Activated naive CD8-positive, alpha-beta T cell treated with anti-CD3 and anti-CD28 coated beads, Interleukin-2, amount 50 U/mL, for 24 hours (primary cell): ENCODE measurements around the gene MOCS3.

Experiments used
- ATAC-seq: fragments of 150-1000 bp; cut with Tn5 transposase; one replicate; pipeline ENCODE4 v1.10.0; 2021
- DNase-seq: peaks from one replicate; pipeline ENCODE4 v3.0.0; 2021
- H3K27ac Mint-ChIP-seq: one replicate; pipeline ENCODE4 v1.8.0; 2021; ENCODE audit warnings: mild to moderate bottlenecking, mixed read lengths
- H3K27me3 Mint-ChIP-seq: one replicate; pipeline ENCODE4 v1.8.0; 2021; ENCODE audit warnings: mixed read lengths
- H3K36me3 Mint-ChIP-seq: one replicate; pipeline ENCODE4 v1.8.0; 2021; ENCODE audit warnings: low read depth, mixed read lengths
- H3K4me1 Mint-ChIP-seq: one replicate; pipeline ENCODE4 v1.8.0; 2021; ENCODE audit warnings: mixed read lengths
- H3K4me3 Mint-ChIP-seq: one replicate; pipeline ENCODE4 v1.8.0; 2021; ENCODE audit warnings: mild to moderate bottlenecking, moderate library complexity, mixed read lengths
- H3K9me3 Mint-ChIP-seq: one replicate; pipeline ENCODE4 v1.8.0; 2021; ENCODE audit warnings: mixed read lengths

MOCS3 gene

DNA sequence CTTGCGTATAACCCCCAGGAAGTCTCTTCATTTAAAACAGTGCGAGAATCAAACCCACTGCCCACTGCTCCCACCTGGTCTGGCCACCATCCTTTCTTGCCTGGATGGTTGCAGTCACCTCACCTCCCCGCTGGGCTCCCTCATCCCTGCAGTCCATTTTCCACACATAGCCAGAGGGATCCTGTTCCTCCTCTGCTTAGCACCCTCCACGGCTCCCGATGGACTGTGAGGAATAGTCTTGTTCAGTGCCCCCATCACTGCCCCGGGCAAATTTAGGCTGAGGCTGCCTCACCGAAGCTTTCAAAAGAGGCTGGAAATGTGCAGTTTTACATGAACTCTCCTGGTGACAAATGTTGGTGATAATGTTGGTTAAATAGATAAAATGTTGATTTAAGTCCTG, 46.6 kb downstream of the MOCS3 start:
- Mint-ChIP-seq H3K4me3 (no peak overlapping the region), H3K27ac (no peak overlapping the region), H3K27me3 (peaks cover 23% of the 10 kb centered on the region), H3K4me1 (peaks cover 5% of the 10 kb centered on the region), H3K36me3 (no peaks in the 10 kb centered on the region), H3K9me3 (no peaks in the 10 kb centered on the region)
- DNase-seq (no peak), ATAC-seq (no peak)

DNA sequence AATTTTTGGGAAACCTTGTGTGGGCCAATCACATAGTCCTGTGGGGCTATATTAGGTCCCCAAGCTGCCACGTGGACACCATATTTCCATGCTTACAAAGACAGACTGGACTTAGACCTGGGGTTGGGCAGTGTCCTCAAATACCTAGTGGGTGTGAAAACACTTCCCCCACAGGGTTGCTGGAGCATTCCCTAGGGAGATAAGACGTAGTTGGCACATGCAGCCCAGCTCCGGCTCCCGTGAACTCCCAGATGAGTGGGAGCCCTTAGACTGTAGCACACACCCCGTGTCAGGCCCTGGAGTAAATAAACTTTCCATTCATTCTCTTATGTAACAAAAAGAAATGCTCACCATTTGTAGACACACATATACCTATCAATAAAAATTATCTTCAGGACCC, 50.1 kb downstream of the MOCS3 start:
- Mint-ChIP-seq H3K27me3 (peaks cover 24% of the 10 kb centered on the region), H3K27ac (no peak overlapping the region), H3K4me1 (no peaks in the 10 kb centered on the region), H3K4me3 (no peak overlapping the region), H3K36me3 (no peaks in the 10 kb centered on the region), H3K9me3 (no peaks in the 10 kb centered on the region)
- no peak for DNase-seq
- ATAC-seq, result no peak

DNA sequence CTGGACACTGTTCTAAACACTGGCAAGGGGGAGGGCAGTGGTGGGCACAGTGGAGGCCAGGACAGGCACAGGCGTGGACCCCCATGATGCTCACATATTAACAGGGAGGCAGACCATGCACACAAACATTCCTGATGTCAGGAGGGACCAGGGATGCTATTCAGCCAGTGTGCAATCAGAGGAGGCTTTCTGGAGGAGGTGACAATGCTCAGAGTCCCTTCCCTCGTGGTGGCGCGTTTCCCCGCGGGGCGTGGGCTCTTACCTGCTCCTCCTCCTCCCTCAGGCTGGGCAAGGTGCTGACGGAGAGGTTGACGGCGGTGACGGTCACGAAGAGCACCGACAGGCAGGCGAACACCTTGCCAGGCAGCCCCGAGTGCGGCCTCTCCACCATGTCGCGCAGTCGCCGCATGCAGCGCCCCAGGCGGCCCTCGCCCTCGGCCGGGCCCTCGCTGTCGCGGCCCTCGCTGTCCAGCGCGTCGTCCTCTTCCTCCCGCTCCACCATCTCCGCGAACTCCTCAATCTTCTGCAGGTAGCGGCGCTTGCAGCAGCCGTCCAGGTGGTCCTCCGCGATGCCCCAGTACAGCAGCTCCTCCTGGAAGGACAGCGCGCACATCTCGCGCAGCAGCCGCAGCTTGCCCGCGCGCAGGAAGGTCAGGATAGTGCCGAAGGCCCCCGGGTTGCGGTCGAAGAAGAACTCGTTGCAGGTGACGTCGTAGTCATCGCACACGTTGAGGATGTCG, 50.9 kb downstream of the MOCS3 start:
- Mint-ChIP-seq H3K27ac (no peak overlapping the region), H3K27me3 (peaks cover 31% of the 10 kb centered on the region), H3K4me1 (no peaks in the 10 kb centered on the region), H3K9me3 (no peaks in the 10 kb centered on the region), H3K4me3 (no peak overlapping the region), H3K36me3 (no peaks in the 10 kb centered on the region)
- ATAC-seq (no peak), DNase-seq (no peak)

DNA sequence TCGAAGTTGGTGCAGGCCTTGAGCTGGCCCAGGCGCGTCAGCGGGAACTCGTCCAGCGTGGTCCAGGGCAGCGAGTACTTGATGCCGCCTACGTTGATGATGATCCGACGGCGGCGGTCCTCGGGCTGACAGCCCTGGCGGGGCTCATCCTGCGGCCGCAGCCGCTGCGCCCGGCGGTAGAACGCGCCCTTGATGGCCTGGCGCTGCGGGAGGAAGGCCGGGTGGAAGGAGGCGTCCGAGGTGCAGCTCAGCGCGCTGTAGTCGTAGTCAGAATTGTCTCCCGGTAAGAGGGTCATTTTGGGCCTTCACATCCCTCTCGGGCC, 51.4 kb downstream of the MOCS3 start:
- Mint-ChIP-seq H3K4me3 (no peak overlapping the region), H3K27ac (no peak overlapping the region), H3K36me3 (no peaks in the 10 kb centered on the region), H3K9me3 (no peaks in the 10 kb centered on the region), H3K4me1 (no peaks in the 10 kb centered on the region), H3K27me3 (peaks cover 34% of the 10 kb centered on the region)
- ATAC-seq (no peak), DNase-seq (no peak)

DNA sequence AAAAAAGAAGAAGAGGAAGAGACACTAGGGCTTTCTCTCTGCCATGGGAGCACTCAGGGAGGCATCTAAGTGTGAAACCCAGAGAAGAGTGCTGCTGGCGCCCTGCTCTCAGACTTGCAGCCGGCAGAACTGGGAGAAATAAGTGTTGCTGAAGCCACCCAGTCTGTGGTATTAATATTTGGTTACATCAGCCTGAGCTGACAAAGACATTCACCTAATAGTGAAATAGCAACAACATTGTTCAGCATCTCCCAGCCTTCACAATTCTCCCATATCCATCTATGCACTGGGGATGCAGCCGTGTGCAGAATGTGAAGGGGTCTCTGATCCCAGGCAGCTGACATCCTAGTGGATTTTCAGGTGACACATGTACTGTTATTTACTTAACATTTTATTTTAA, 52.3 kb downstream of the MOCS3 start:
- DNase-seq, result no peak
- no peak for ATAC-seq
- Mint-ChIP-seq H3K4me1 (no peaks in the 10 kb centered on the region), H3K27ac (no peak overlapping the region), H3K27me3 (peaks cover 31% of the 10 kb centered on the region), H3K9me3 (no peaks in the 10 kb centered on the region), H3K36me3 (no peaks in the 10 kb centered on the region), H3K4me3 (no peak overlapping the region)

DNA sequence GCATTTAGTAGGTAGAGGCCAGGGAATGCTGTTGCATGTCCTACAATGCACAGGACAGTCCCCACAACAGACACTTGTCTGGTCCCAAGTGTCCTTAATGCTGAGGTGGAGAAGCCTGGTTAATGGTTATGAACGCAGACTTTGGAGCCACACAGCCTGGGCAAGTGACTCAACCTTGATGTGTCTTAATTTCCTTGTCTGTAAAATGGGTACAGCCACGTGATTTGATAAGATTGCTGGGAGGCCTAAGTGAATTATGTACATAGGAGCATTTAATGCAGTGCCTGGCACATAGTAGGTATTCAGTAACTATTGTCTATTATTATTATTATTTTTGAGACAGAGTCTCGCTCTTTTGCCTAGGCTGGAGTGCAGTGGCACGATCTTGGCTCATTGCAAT, 52.9 kb downstream of the MOCS3 start:
- ATAC-seq, result no peak
- H3K4me3 Mint-ChIP-seq, result no peak overlapping the region
- no peaks in the 10 kb centered on the region for H3K9me3 Mint-ChIP-seq

DNA sequence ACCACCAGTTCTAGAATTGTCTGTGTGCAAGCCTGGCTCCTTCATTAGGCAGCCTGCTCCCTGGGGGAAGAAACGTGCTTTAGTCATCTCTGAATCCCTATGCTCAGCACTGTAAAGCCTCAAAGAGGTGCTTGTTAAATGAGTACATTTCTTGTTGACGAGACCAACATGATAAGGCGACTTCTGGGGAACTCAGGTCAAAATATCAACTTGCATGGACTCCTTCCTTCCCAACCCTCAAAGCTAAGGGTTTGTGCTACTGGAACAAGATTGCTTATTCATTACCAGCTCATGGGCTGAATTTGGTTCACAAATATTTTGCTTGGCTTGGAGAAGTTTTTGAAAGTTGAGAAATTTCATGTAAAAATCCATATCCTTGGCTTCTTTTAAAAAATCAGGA, 53.7 kb downstream of the MOCS3 start:
- no peak for ATAC-seq
- no peaks in the 10 kb centered on the region for H3K9me3 Mint-ChIP-seq

More for the DNA sequence above, 52.9 kb downstream of the MOCS3 start:
- H3K4me1 Mint-ChIP-seq, result no peaks in the 10 kb centered on the region
- H3K27ac Mint-ChIP-seq, result no peak overlapping the region
- no peaks in the 10 kb centered on the region for H3K36me3 Mint-ChIP-seq
- DNase-seq, result no peak
- H3K27me3 Mint-ChIP-seq, result peaks cover 31% of the 10 kb centered on the region

More for the DNA sequence above, 53.7 kb downstream of the MOCS3 start:
- no peaks in the 10 kb centered on the region for H3K4me1 Mint-ChIP-seq
- DNase-seq, result no peak
- H3K27ac Mint-ChIP-seq, result no peak overlapping the region
- H3K36me3 Mint-ChIP-seq, result peaks cover 1% of the 10 kb centered on the region
- H3K4me3 Mint-ChIP-seq, result no peak overlapping the region
- H3K27me3 Mint-ChIP-seq, result peaks cover 31% of the 10 kb centered on the region
